Testis (tissue), 2 donors: Measurements from ENCODE around the gene RABGAP1L.

Experiments used
- POLR2A ChIP-seq: fragments of 450-650 bp; IDR thresholded peaks from one replicate; pipeline ENCODE4 v1.6.1; 2017; ENCODE audit warnings: antibody characterized with exemption, mild to moderate bottlenecking, moderate library complexity
- TF ChIP-seq, protein P1 (sequence below), 3 experiments: fragments of 450-650 bp in 2 of 3; fragments of 200-600 bp in 1 of 3; sonication (generic) in 1 of 3; IDR thresholded peaks; one replicate each; pipeline ENCODE4 v1.5.1; 2016 to 2019; ENCODE audit warnings: antibody characterized with exemption in 3 of 3, mild to moderate bottlenecking in 2 of 3, moderate library complexity in 1 of 3

DNA sequence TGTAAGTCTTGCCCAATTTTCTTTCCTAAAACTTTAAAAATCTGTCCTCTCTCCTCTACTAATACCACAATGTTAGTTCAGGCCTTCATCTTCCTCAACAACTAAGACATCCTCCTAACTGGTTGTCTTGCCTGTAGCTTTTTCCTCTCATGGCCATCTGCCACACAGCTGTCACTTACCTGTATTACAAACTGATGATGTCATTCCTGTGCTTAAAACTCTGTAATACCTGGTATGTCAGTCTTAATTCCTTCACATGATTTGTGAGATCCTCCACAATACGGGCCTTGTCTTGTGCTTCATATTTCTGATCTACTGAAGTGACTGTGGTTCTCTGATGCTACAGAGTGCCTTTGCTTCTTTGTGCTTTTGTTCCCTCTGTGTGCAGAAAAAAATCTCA is 854.1 kb downstream of the RABGAP1L start:
- TF ChIP-seq, protein P1, sequence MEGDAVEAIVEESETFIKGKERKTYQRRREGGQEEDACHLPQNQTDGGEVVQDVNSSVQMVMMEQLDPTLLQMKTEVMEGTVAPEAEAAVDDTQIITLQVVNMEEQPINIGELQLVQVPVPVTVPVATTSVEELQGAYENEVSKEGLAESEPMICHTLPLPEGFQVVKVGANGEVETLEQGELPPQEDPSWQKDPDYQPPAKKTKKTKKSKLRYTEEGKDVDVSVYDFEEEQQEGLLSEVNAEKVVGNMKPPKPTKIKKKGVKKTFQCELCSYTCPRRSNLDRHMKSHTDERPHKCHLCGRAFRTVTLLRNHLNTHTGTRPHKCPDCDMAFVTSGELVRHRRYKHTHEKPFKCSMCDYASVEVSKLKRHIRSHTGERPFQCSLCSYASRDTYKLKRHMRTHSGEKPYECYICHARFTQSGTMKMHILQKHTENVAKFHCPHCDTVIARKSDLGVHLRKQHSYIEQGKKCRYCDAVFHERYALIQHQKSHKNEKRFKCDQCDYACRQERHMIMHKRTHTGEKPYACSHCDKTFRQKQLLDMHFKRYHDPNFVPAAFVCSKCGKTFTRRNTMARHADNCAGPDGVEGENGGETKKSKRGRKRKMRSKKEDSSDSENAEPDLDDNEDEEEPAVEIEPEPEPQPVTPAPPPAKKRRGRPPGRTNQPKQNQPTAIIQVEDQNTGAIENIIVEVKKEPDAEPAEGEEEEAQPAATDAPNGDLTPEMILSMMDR (IDR thresholded peaks at IDR 0.05): no peak
- TF ChIP-seq POLR2A: no peak
